Urinary bladder (tissue), 4 donors: ENCODE measurements around the gene MAP1LC3B. TPM values are rescaled to one million over a fixed set of nuclear protein-coding genes. Genes with fewer than 3 reads are reported as not detected.
"Not testable (repeated sequence)": the region's sequence is repeated elsewhere in the genome, so short reads cannot be mapped to it uniquely, and the experiment has no call there.

Experiments used
- DNase-seq: peaks from one replicate; pipeline ENCODE4 v3.0.0-alpha.2; 2015; ENCODE audit errors: extremely low spot score
- H3K27ac ChIP-seq: one replicate; pipeline ENCODE4 v1.5.1; 2013; ENCODE audit warnings: low read depth, mild to moderate bottlenecking, moderate library complexity
- H3K36me3 ChIP-seq: one replicate; pipeline ENCODE4 v1.6.1; 2013; ENCODE audit warnings: mild to moderate bottlenecking, moderate library complexity; ENCODE audit not compliant: insufficient read depth
- H3K4me1 ChIP-seq: one replicate; pipeline ENCODE4 v1.6.1; 2013; ENCODE audit warnings: mild to moderate bottlenecking, moderate library complexity; ENCODE audit not compliant: insufficient read depth
- H3K4me3 ChIP-seq: one replicate; pipeline ENCODE4 v1.5.1; 2013; ENCODE audit warnings: low read depth, low read length
- WGBS: extraction: QIAGEN DNeasy Blood & Tissue Kit; methylation state at CpG from one replicate; pipeline ENCODE4 v1.1.7; 2013; 5-methylcytosine and 5-hydroxymethylcytosine counted together
- polyA plus RNA-seq: library from polyadenylated mRNA; stranded (reverse); fragments of 200-250 nt; gene quantifications from one replicate; pipeline ENCODE4 v1.2.3, GENCODE V29; 2013
- total RNA-seq: library from RNA; depleted of rRNA; stranded (reverse); fragments of >200 nt; gene quantifications from one replicate; pipeline ENCODE4 v1.2.3, GENCODE V29; 2014
- donor health status: healthy with polysubstance abuse.
- donor health status: healthy.

The MAP1LC3B gene
- total and polyA plus RNA-seq, 2 donors = 27.3 to 68.9 TPM

DNA sequence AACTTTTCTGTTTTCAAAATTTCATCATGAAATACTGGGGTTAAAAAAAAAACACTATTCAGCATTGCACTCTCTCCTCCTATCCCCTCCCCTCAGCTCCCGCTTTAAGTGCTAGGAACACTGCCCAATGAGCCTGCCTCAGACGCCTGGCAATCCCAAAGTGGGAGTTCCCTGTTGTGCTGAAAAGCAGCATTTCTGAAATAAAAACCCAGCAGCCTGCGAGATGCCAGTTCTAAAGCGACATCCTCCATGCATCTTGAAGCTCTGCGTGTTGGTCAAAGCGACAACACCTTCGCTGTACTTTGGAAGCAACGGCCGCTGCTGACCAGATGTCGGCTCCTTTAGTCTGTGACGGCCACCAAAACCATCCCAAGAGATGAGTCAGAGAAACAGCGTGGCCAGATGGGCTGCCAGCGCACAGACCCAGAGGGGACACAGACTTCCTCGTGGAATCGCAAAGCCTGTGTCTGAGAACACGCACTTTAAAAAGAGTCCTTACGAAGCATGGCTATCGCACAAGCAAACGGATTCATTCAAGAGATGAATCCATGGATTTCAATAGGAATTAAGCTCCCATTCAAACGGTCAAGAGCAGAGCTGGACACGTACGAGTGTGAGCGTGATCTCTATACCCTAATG is 41.3 kb upstream of the MAP1LC3B start:
- DNase-seq = no peak
- H3K36me3 ChIP-seq = peaks cover 2% of the 10 kb centered on the region
- peaks cover 2% of the 10 kb centered on the region for H3K4me1 ChIP-seq
- WGBS = 28% methylated on average over 23 of the region's 23 CpGs
- no peak overlapping the region for H3K27ac ChIP-seq
- H3K4me3 ChIP-seq = no peak overlapping the region

DNA sequence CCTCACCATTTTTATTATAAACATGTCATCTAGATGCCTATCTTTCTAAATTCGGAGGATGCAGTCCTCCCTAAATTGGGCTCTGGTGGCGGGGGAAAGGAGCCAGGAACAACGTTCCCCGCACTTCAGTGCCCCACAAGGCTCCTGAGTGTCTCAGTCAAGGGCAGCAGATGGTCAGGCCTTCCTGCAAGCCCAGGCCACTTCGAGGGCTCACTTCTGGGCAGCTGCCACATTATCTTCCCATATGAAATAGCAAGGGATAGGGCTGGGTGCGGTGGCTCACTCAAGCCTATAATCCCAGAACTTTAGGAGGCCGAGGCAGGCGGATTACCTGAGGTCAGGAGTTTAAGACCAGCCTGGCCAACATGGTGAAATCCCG is 40.8 kb upstream of the MAP1LC3B start:
- Histone ChIP-seq H3K4me3 (no peak overlapping the region), H3K27ac (peak overlapping the region; percentile 16), H3K4me1 (peaks cover 2% of the 10 kb centered on the region), H3K36me3 (peaks cover 2% of the 10 kb centered on the region)
- DNase-seq = no peak
- WGBS = 31% methylated on average over 9 of the region's 9 CpGs

DNA sequence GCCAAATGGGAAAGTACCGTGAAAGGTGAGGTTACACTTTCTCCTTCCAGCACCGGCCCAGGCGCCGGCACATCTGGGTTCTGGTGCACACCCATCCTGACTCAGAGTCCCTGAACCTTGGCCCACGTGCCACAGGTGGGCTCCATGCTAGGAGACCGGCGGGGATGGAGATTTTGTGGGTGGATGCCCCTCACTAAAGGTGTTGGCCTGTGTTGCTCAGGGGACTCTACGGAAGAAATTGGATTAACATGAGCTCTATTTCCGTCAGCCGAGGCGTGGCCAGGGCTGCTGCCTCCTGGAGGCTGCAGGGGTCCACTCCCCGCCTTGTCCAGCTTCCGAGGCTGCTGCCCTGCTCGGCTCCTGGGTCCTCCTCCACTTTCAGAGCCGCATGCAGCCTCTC is 39.3 kb upstream of the MAP1LC3B start:
- H3K27ac ChIP-seq = no peak overlapping the region
- H3K4me3 ChIP-seq = no peak overlapping the region
- H3K4me1 ChIP-seq = peaks cover 2% of the 10 kb centered on the region
- DNase-seq = no peak
- WGBS = 96% methylated on average over 15 of the region's 15 CpGs
- H3K36me3 ChIP-seq = no peaks in the 10 kb centered on the region

DNA sequence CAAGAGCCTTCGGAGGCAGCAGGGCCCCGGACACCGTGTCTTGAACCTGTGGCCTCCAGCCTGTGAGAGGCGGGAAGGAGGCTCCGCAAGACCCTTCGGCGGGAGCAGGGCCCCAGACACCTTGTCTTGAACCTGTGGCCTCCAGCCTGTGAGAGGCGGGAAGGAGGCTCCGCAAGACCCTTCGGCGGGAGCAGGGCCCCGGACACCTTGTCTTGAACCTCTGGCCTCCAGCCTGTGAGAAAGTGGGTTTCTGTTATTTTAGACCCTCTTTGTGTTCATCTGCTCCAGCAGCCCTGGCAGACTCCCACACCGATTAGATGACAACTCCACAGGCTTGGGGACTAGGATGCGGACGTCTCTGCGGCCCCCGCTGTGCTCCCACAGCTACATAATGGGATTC is 38.5 kb upstream of the MAP1LC3B start:
- WGBS = 96% methylated on average over 17 of the region's 17 CpGs
- no peak for DNase-seq
- no peaks in the 10 kb centered on the region for H3K36me3 ChIP-seq
- H3K4me3 ChIP-seq = no peak overlapping the region
- no peak overlapping the region for H3K27ac ChIP-seq
- H3K4me1 ChIP-seq = peaks cover 2% of the 10 kb centered on the region

DNA sequence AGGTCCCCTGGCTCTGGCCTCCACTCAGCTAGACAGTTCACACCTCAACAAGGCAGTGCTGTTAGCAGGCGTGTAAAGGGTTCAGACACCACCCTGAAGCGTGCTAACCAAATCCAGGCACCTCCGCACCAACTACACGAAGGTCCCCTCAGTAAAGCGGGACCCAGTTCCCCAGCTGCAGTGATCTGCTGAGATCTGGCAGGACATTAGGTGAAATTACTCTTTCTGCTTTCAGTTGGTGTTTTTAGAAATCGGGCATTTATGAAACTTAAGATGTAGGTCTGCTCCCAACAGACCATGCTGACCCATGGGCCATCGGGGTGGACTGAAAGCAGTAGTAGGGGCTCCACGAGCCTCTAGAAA is 35.7 kb upstream of the MAP1LC3B start:
- Histone ChIP-seq H3K4me1 (peaks cover 2% of the 10 kb centered on the region), H3K27ac (no peak overlapping the region), H3K4me3 (no peak overlapping the region), H3K36me3 (peaks cover 4% of the 10 kb centered on the region)
- no peak for DNase-seq
- WGBS = 95% methylated on average over 8 of the region's 8 CpGs

DNA sequence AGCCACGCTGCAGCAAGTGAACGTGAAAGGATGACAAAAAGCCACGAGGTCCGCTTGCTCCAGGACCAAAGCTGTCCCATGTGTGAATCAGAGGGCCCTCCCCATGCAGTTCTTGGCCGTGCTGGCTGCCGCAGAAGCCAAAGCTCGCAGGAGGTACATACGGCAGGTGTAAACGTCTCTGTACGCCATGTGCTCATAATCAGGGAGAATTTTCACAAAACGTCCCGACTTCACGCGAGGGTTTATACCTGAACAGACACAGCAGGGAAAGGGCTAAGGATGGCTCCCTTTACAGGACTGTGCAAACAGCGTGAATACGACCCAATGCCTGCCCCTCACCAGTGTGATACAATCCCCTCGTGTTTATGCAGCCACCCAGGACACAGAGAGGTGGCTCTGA is 33.9 kb upstream of the MAP1LC3B start:
- Histone ChIP-seq H3K36me3 (peaks cover 4% of the 10 kb centered on the region), H3K4me3 (no peak overlapping the region), H3K27ac (no peak overlapping the region), H3K4me1 (no peaks in the 10 kb centered on the region)
- whole genome bisulfite sequencing = 93% methylated on average over 17 of the region's 17 CpGs
- DNase-seq = no peak

DNA sequence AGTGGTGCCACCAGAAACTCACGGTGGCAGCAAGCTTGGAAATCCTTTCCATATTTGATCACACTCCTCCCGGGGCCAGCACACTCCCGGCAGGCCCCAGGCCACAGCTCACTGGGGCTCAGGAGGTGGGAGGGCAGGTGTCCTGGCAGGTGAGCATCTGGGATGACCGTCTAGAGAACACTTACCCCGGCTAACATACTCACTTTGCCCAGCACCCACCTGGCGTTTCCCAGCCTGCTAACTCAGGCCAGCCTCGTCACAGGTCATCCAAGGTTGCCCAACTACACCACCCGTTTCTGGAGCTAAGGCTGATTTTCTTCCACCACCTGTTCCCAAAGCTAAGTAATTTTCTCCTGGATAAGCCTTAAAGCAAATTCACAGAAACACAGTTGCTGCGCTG is 33.4 kb upstream of the MAP1LC3B start:
- Histone ChIP-seq H3K36me3 (peaks cover 4% of the 10 kb centered on the region), H3K27ac (no peak overlapping the region), H3K4me3 (no peak overlapping the region), H3K4me1 (no peaks in the 10 kb centered on the region)
- DNase-seq = no peak
- WGBS = 90% methylated on average over 9 of the region's 9 CpGs

DNA sequence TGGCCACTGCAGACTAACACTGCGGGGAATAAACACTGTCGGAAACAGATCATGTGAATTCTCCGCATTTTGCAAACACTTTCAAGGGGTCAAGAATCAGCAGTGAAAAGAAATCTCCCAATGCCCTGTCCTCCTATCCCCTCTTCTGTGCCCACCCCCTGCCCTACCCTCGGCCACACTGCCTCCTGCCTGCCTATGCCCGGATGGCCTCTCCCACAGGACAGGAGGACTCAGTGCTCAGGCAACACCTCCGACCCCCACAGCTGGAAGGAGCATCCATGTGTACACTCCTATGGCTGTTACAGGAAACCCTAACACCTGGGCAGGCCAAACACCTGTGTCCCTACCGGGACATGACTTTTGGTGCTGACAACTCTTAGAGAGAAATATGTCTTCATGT is 33.0 kb upstream of the MAP1LC3B start:
- 94% methylated on average over 7 of the region's 7 CpGs for WGBS
- DNase-seq = no peak
- Histone ChIP-seq H3K36me3 (peaks cover 4% of the 10 kb centered on the region), H3K27ac (no peak overlapping the region), H3K4me1 (no peaks in the 10 kb centered on the region), H3K4me3 (no peak overlapping the region)

DNA sequence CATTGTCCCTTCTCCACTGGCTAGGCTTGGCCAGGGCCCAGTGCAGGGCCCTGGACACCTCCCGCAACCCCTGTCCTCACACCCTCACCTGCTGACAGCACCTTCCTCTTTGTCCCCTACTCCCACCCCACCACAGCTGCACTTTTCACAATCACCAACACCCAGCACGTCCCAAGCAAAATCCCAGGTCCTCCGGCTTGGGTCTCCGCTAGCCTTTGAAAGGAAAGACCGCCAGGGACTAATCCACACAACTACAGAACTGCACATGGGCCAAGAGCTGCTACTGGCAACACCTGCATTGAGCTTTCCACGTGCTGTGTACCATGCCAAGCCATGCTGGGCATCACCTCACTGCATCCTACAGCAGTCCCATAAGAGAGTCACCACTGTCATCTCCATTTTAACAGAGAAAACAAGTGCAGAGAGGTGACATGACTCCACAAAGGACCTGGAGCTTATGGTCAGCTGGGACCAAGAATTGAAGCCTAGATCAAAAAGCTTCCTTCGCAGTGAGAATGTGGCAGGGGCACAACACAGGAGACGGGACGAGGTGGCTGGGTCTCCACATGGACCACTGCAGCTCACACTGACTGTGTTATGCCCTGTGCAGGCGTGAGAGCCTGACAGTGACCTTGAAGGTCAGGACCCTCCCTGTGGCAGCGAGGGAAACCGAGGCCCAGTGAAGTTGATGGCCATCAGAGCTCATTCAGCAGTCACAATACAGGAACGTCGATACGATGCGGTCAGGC is 31.1 kb upstream of the MAP1LC3B start:
- WGBS = 97% methylated on average over 16 of the region's 16 CpGs
- DNase-seq = no peak
- no peaks in the 10 kb centered on the region for H3K4me1 ChIP-seq
- no peak overlapping the region for H3K27ac ChIP-seq
- peaks cover 4% of the 10 kb centered on the region for H3K36me3 ChIP-seq
- H3K4me3 ChIP-seq = no peak overlapping the region

DNA sequence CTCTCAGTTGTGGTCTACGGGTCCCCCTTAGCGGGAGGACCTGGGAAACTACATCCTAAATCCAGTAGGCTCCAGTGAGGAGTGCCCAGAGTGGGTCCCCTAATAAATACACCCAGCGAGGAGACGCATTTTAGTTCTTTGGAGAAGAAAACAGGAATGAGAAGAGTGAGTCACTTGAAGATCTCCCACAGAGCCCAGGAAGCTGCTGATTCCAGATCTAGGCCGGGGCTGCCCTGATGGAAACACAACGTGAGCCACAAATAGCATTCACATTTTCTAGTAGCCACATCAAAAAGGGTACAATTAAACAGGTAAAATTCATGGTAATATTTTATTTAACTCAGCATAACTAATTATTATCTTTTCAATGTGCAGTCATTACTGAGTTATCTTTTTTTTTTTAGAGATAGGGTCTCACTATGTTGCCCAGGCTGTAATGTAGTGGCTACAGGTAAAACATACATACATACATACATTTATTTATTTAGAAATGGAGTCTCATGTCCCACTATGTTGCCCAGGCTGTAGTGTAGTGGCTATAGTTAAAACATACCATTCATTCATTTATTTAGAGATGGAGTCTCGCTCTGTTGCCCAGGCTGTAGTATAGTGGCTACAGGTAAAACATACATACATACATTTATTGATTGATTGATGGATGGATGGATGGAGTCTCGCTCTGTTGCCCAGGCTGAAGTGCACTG is 30.1 kb upstream of the MAP1LC3B start:
- Histone ChIP-seq H3K4me1 (no peaks in the 10 kb centered on the region), H3K4me3 (no peak overlapping the region), H3K36me3 (peaks cover 4% of the 10 kb centered on the region), H3K27ac (no peak overlapping the region)
- no peak for DNase-seq
- WGBS = 95% methylated on average over 8 of the region's 8 CpGs

DNA sequence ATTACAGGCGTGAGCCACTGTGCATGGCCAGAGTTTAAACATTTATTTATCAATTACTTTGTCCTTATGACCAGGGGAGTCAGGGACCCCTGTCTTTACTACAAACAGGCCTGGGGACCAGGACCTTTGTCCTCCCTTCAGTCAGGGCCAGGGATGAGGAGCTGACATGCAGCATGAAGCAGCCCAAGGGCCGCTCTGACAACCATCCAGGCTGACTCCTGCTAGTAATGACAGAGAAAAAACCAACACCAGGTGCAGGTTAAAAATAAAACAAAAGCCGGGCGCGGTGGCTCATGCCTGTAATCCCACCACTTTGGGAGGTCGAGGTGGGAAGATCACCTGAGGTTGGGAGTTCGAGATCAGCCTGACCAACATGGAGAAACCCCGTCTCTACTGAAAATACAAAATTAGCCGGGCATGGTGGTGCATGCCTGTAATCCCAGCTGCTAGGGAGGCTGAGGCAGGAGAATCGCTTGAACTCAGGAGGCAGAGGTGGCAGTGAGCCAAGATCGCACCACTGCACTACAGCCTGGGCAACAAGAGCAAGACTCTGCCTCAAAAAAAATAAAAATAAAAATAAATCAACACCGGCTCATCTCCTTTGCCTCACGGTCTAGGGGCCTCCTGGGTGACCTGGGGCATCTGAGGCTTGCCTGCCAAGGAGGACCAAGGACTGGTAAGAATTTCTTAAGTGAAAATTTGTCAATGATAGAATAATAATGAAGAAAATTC is 29.1 kb upstream of the MAP1LC3B start:
- not testable (repeated sequence) for H3K27ac ChIP-seq, H3K4me1 ChIP-seq, DNase-seq, H3K36me3 ChIP-seq, H3K4me3 ChIP-seq
- 84% methylated on average over 13 of the region's 13 CpGs for WGBS

DNA sequence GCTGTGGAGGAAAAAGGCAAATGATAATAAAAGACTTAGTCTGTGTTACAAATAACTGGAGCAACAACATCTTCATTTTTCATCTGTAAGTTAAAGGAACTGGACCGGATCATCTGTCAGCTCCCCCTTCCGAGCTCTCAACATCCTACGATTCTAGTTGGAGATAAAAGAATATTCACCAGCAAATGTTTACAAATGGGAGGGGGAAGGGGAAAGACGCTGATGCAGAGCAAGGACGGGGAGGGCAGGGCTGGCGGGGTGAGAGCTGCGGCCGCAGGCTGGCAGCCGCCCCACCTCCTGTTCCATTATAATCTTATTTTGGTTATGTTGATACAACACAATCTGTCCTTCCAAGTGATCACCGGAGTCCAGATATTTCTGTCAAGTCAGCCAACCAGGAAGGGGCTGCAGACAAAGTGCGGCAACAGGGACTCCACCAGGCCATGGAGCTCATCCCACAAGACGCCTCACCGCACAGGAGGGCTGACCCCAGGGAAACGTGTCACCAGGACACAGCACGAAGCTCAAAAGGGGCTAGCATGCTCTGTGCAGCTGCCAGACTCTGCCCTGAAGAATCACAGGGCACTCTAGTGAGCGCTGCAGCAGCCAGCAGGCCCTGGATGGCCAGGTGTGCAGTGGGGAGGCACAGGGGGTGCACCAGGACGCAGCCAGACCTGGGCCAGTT is 28.2 kb upstream of the MAP1LC3B start:
- no peak for DNase-seq
- H3K27ac ChIP-seq = peak overlapping the region; percentile 14
- 19% methylated on average over 17 of the region's 17 CpGs for WGBS
- H3K36me3 ChIP-seq = peaks cover 4% of the 10 kb centered on the region
- no peak overlapping the region for H3K4me3 ChIP-seq
- H3K4me1 ChIP-seq = no peaks in the 10 kb centered on the region

DNA sequence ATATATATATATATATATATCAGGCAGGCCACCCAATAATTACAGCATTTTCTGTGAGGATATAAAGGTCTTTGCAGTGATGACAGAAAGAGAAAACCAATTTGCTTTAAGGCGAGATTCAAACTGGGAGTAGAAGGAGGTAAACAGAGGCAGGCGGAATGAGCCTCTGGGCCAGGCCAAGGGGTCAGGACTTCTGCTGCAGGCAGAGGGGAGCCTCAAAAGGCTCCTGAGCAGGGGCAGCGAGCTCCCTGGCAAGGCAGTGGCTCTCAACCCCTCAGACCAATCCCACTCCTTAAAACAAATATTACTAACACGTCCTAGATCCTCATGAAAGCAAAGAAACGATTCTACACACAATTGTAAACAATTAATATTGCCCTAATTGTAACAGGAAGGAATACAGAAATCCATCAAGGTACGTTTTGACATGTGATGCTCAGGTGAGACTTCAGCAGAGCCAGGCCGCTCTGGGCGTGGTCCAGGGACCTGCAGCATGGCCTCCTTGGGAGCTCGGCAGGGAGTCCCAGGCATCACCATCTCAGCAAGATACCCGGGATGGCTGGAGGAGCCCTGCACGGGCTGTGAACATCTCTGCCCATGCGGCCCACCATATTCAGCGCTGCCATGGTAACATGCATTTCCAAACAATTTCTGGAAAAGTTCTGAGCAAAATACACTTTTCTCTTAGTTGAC is 27.0 kb upstream of the MAP1LC3B start:
- DNase-seq = no peak
- 90% methylated on average over 13 of the region's 13 CpGs for WGBS
- H3K4me1 ChIP-seq = no peaks in the 10 kb centered on the region

More for the DNA sequence above, 27.0 kb upstream of the MAP1LC3B start:
- Histone ChIP-seq H3K4me3 (no peak overlapping the region), H3K36me3 (no peaks in the 10 kb centered on the region), H3K27ac (no peak overlapping the region)
